ENCODE results near the gene BARX1.
A peak's percentile ranks its signal among the peaks of the same experiment; 100 is the strongest.

DNA sequence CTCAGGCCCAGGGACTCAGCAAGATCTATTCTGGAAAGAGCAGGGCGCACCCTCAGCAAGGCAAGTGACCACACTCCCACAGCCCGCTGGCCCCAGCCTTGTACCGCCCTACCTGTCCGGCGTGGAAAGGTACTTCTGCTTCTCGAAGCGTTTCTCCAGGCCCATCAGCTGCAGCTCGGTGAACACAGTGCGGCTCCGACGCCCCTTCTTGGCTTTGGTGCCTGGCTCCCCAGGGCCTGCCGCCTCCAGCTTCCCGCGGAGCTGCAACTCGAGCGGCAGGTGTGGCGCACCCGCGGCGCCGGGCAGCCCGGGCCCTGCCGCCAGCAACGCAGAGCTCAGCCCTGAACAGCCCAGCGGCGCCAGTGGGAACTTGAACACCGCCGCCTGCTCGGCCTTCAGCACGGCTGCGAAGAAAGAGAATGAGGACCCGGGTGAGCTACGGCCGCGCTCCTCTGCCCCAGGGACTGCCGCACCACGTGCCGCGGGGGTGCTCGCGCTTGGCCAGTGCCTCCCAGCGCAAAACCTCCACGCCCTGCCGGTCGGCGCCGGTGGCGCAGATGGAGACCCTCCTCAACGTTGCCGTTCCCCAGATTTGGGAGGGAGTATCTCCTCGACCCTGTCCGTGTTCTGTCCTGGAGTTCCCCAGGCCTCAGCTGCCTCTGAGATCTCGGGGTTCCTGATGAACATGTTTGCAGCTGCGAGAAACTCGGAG is 2.2 kb downstream of the BARX1 start:
- TF ChIP-seq CTCF (IDR thresholded peaks at IDR 0.05; ENCODE audit: poor library complexity, severe bottlenecking), result peak; percentile 25
- no peak for TF ChIP-seq TAF1 (IDR thresholded peaks at IDR 0.05; ENCODE audit: low read depth)
- no peak for TF ChIP-seq EP300 (conservative IDR thresholded peaks at IDR 0.05; ENCODE audit: poor library complexity, severe bottlenecking)

Data from neural cell (in vitro differentiated cells).